Stimulated activated naive CD8-positive, alpha-beta T cell treated with anti-CD3 and anti-CD28 coated beads, Interleukin-15, Interleukin-2, amounts not matched to agents 100 ng/mL and 50 ng/mL, for 24 hours (primary cell): ENCODE results near the gene REX1BD.

Experiments
- H3K27ac Mint-ChIP-seq: one replicate; pipeline ENCODE4 v1.8.0; 2021; ENCODE audit warnings: mild to moderate bottlenecking, mixed read lengths
- H3K27me3 Mint-ChIP-seq: one replicate; pipeline ENCODE4 v1.8.0; 2021; ENCODE audit warnings: mixed read lengths
- H3K36me3 Mint-ChIP-seq: one replicate; pipeline ENCODE4 v1.8.0; 2021; ENCODE audit warnings: low read depth, mixed read lengths
- H3K4me1 Mint-ChIP-seq: one replicate; pipeline ENCODE4 v1.8.0; 2021; ENCODE audit warnings: low read depth, mixed read lengths
- H3K4me3 Mint-ChIP-seq: one replicate; pipeline ENCODE4 v1.8.0; 2021; ENCODE audit warnings: mild to moderate bottlenecking, mixed read lengths
- H3K9me3 Mint-ChIP-seq: one replicate; pipeline ENCODE4 v1.8.0; 2021; ENCODE audit warnings: mixed read lengths

The REX1BD gene

DNA sequence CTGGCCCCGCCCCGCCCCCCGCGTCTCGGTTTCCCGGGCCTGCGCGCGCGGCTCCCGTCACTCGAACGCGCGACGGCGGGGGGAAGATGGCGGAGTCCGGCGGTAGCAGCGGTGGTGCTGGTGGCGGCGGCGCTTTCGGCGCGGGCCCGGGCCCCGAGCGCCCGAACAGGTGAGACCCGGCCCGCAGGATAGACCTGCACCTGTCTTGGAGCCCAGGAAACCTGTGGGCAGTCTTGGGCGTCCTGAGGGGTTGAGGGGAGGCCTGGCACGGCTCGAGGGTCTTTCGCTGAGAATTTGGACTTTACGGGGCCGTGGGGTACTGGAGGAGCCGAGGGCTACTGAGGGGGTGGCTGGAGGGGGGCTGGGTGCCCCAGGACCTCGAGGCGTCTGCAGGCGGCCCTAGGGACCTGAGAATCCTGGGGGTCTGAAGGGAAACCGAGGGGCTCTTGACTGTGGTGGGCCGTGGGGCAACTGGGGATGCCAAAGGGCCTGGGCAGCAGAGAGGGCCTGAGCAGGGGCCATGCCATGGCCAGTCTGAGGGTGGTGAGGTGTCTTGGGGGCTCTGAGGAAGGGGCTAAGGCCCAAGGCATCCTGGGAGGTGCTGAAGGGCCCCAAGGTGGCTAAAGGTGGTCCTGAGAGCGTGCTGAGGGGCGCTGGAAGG lies 48.5 kb downstream of the REX1BD start, which contains the start of gene KLHL26:
KLHL26 (plus strand) TSS at position 60 of the 661 bp plus-strand sequence; CDS start at position 87, 27 bp downstream.
- peak within 1 kb of the TSS; percentile 87 for H3K27ac Mint-ChIP-seq
- no peaks in the 10 kb centered on the region for H3K36me3 Mint-ChIP-seq
- peaks cover 21% of the 10 kb centered on the region for H3K4me1 Mint-ChIP-seq
- H3K9me3 Mint-ChIP-seq: no peaks in the 10 kb centered on the region
- H3K27me3 Mint-ChIP-seq: peaks cover 5% of the 10 kb centered on the region
- peak within 1 kb of the TSS; percentile 82 for H3K4me3 Mint-ChIP-seq

DNA sequence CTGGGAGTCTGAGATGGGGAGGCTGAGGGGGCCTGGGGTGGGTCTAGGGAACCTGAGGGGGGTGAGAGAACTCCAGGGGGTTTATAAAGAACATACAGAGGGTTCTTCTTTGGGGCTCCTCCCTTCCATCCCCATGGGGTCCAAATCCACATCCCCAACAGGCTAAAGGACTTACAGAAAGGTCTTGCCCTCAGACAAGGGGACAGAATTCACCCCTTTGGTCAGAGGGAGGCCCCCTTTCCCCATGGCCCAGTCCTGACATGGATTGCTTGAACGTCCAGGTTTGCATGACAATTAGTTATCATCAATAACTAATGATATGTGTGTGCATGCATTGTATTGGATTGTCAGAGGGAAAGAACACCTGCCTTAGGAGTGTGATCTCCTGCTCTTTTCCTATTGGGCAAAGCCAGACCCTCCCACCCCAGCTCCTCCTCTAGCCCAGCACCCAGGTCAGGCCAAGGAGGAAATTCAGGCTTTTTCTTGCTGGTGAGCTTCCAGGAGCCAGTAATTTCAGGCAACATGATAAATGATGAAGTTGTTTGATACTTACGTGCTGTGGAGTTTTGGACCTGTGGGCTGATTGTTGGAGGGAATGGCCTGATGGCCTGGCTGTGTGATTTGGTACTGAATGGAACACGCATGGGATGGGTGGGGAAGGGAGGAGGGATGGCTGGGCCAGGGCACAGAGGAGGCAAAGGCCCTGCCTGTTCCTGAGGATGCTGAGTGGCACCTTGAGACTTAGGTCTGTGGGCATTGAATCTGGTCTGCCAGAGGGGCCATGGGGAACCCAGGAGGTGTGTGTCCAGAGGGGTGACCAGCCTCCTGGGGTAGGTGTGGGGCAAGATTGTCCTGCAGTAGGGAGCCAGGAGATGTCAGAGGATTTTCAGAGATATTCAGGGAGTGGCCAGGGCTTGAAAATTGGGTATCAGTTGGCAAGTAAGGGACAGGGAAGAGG lies 49.4 kb downstream of the REX1BD start:
- Mint-ChIP-seq H3K27me3 (peaks cover 5% of the 10 kb centered on the region), H3K9me3 (no peaks in the 10 kb centered on the region), H3K4me3 (peak overlapping the region; percentile 82)

DNA sequence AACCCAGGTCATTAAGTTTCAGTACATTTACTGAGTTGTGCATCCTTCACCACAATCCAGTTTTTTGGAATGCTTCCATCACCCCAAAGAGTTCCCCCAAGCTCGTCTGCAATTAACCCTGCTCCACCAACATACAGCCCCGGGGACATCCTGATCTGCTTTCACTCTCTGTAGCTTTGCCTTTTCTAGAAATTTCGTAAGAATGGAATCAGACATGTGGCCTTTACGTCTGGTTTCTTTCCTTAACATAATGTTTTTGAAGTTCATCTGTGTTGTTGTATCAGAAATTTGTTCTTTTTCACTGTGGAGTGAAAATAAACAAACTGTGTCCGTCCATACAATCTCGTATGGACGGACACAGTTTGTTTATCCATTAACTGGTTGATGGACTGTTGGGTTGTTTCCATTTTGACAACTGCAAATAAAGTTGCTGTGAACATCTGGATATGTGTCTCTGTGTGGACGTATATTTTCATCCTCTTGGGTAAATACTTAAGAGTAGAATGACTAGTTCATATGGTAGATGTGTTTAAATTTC lies 51.2 kb downstream of the REX1BD start:
- peaks cover 5% of the 10 kb centered on the region for H3K36me3 Mint-ChIP-seq
- no peak overlapping the region for H3K27ac Mint-ChIP-seq
- peaks cover 29% of the 10 kb centered on the region for H3K4me1 Mint-ChIP-seq
- no peaks in the 10 kb centered on the region for H3K9me3 Mint-ChIP-seq
- H3K27me3 Mint-ChIP-seq: peaks cover 2% of the 10 kb centered on the region
- H3K4me3 Mint-ChIP-seq: no peak overlapping the region

More for the DNA sequence above, 49.4 kb downstream of the REX1BD start:
- Mint-ChIP-seq H3K36me3 (no peaks in the 10 kb centered on the region), H3K4me1 (peaks cover 21% of the 10 kb centered on the region), H3K27ac (peak overlapping the region; percentile 31)
